RWPE1 (cell line): ENCODE measurements around the gene POGZ.

Experiments used
- CTCF ChIA-PET: fragments of 350-600 bp; sonication (Branson Sonifier 250); formaldehyde crosslinking; extraction: SDS; loops from one replicate; lab custom pipeline; 2021; lab: Yijun Ruan, JAX
- POLR2A ChIA-PET: fragments of 400-600 bp; formaldehyde crosslinking; extraction: SDS; loops from one replicate; lab custom pipeline; 2020; ENCODE audit warnings: antibody characterized with exemption; ENCODE audit not compliant: low non-redundant PET; lab: Yijun Ruan, JAX
- DNase-seq: peaks from one replicate; pipeline ENCODE4 v3.0.0; 2012; ENCODE audit warnings: low spot score
- H3K27ac ChIP-seq: fragments of 450-650 bp; 2 replicates; pipeline ENCODE4 v1.5.1; 2017
- CTCF ChIP-seq: fragments of 450-650 bp; conservative IDR thresholded peaks from 2 replicates; pipeline ENCODE4 v1.5.1; 2017; ENCODE audit warnings: low read depth, mild to moderate bottlenecking

Gene POGZ

DNA sequence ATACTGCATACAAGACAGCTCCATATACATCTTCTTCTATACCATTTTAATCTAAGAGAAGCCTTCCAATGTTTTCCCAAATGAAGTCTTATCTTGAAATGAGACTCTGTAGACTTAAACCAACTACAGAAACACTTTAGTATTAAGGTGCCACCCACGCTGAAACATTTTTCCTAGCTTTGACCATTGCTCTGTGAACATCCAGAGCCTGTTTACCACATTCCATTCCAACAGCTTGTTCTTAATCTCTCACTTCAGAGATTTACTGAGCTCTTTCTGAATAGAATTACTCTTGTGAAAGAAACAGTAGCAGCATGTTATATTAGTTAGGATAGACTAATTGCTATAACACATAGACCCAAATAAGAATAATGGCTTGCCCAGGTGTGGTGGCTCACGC is 19.6 kb upstream of the POGZ start:
- ChIA-PET CTCF (no interaction called here), POLR2A (interaction anchor here (0.6 kb wide), 2 partner anchors 37 to 84 kb away, joined by 3 read pairs; no protein-coding TSS in a partner anchor)
- no peak for DNase-seq
- no peak for TF ChIP-seq CTCF
- H3K27ac ChIP-seq: no peak overlapping the region

- no peak for TF ChIP-seq CTCF
- no peak overlapping the region for H3K27ac ChIP-seq
- CTCF ChIA-PET: interaction anchor here (0.6 kb wide), 1 partner anchor 13 kb away, joined by 6 read pairs; no protein-coding TSS in a partner anchor
- POLR2A ChIA-PET: no interaction called here
- DNase-seq: no peak
Measured at GRCh38 chr1:151478140-151478812, 19.0 kb upstream of the POGZ start.

DNA sequence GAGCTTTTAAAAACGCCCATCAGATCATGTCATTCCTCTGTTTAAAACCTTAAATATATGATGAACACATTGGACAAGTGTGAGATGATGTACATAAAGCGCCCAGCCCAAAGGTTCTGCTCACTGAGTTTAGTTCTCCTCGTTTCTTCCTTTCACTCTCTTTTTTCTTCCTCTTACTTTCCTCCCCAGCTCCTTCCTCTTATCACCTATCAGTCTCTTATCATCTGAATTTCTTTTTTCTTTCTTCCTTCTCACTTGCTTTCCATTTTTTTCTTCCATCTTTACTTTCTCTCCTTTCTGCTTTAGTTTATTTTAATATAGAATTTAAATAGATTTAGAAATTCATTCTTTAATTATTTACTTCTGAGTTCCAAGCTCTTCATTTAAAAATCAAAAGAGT is 17.8 kb upstream of the POGZ start:
- ChIA-PET POLR2A (no interaction called here), CTCF (interaction anchor here (0.6 to 1.1 kb wide), 2 partner anchors 59 to 142 kb away, joined by 3 to 12 read pairs; no protein-coding TSS in a partner anchor)
- no peak for TF ChIP-seq CTCF
- H3K27ac ChIP-seq: no peak overlapping the region
- DNase-seq: no peak

DNA sequence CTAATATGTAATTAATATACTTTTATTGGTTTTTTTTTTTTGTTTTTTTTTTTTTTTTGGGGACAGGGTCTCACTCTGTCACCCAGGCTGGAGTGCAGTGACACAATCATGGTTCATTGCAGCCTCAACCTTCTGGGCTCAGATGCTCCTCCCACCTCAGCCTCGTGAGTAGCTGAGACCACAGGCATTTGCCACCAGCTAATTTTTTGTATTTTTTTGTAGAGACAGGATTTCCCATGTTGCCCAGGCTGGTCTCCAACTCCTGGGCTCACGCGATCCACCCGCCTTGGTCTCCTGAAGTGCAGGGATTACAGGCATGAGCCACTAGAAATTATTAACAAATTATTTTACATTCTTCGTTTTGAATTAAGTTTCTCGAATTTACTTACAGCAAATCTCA is 16.8 kb upstream of the POGZ start:
- no peak for DNase-seq
- no peak overlapping the region for H3K27ac ChIP-seq
- ChIA-PET CTCF (interaction anchor here (0.5 kb wide), 1 partner anchor 222 kb away, joined by 3 read pairs; no protein-coding TSS in a partner anchor), POLR2A (no interaction called here)
- no peak for TF ChIP-seq CTCF

GRCh38 chr1:151475175-151475574 is 15.9 kb upstream of the POGZ start:
- ChIA-PET CTCF (interaction anchor here (0.9 kb wide), 1 partner anchor 14 kb away, joined by 3 read pairs; no protein-coding TSS in a partner anchor), POLR2A (interaction anchor here (0.6 kb wide), 1 partner anchor 16 kb away, joined by 3 read pairs; the partner anchor contains the start of gene POGZ)

DNA sequence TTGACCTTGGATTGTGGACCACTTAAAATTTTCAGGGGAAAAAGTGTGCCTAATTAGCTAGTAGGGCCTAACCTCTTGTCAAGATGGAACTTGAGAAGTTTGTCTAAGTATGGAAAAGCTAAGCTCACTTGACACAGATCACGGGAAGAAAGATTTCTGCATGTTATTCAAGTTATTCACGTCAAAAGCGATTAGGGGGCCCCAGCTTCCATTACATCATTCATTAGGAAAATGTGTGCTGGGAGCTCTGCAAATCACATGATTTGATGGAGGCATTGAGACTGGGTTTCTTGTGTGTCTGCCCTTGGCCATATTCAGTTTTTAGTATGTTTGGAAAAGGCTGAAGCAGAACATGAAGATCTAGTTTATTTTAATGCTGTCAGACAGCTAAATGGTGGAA is 15.5 kb upstream of the POGZ start:
- no peak for DNase-seq
- no peak for TF ChIP-seq CTCF
- CTCF ChIA-PET: interaction anchor here (0.9 kb wide), 1 partner anchor 15 kb away, joined by 3 read pairs; no protein-coding TSS in a partner anchor
- POLR2A ChIA-PET: no interaction called here
- H3K27ac ChIP-seq: no peak overlapping the region

More at GRCh38 chr1:151475175-151475574, 15.9 kb upstream of the POGZ start:
- TF ChIP-seq CTCF: no peak
- DNase-seq: no peak
- no peak overlapping the region for H3K27ac ChIP-seq
